Measurements from ENCODE around the gene SPINK13.
"Not testable (repeated sequence)": the region's sequence is repeated elsewhere in the genome, so short reads cannot be mapped to it uniquely, and the experiment has no call there.

SPINK13 gene

GRCh38 chr5:148314187-148314586 is 45.6 kb downstream of the SPINK13 start:
- DNase-seq = no peak

DNA sequence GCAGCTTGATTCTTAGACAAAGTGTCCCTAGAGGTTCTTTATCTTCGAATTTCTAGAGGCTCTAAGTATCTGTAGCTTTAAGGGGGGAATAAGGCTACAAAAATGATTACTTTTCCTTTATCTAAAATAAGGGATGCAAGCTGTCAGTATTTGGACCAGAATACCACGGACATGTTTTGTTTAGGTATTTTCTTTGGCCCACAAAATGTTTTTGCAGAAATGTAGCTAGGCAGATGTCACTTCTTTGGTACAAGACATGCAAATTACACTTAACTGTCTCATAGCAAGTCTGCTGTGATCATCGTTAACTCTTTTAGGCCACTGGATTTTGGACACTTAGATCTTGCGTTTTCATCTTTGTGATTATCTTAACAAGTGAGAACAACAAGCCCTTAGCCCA is 46.1 kb downstream of the SPINK13 start:
- DNase-seq = no peak

DNA sequence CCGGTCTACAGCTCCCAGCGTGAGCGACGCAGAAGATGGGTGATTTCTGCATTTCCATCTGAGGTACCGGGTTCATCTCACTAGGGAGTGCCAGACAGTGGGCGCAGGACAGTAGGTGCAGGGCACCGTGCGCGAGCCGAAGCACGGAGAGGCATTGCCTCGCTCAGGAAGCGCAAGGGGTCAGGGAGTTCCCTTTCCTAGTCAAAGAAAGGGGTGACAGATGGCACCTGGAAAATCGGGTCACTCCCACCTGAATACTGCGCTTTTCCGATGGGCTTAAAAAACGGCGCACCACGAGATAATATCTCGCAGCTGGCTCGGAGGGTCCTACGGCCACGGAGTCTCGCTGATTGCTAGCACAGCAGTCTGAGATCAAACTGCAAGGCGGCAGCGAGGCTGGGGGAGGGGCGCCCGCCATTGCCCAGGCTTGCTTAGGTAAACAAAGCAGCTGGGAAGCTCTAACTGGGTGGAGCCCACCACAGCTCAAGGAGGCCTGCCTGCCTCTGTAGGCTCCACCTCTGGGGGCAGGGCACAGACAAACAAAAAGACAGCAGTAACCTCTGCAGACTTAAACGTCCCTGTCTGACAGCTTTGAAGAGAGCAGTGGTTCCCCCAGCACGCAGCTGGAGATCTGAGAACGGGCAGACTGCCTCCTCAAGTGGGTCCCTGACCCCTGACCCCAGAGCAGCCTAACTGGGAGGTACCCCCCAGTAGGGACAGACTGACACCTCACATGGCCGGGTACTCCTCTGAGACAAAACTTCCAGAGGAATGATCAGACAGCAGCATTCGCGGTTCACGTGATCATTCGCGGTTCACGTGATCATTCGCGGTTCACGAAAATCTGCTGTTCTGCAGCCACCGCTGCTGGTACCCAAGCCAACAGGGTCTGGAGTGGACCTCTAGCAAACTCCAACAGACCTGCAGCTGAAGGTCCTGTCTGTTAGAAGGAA is 51.7 kb downstream of the SPINK13 start:
- not testable (repeated sequence) for DNase-seq

DNA sequence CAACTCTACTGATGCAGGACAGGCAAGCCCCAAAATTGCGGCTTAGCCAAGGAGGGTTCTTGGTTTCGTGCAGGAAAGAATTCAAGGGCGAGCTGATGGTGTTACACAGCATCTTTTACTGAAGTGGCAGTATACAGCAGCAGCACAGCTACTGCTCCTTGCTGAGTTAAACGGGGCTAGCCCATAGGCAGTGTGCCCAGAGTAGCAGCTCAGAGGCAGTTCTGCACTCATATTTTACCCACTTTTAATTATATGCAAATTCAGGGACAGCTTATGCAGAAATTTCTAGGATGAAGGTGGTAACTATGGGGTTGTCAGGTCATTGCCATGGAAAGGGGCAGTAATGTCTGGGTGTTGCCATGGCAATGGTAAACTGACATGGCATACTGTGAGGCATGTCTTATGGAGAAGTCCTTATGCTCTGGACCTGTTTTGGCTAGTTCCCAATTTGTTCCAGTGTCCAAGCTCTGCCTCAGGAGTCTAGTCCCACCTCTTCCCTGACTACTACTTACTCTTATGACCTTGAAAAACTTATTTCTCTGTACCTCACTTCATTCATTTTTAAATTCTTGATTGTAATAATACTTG is 64.8 kb downstream of the SPINK13 start:
- no peak for DNase-seq

DNA sequence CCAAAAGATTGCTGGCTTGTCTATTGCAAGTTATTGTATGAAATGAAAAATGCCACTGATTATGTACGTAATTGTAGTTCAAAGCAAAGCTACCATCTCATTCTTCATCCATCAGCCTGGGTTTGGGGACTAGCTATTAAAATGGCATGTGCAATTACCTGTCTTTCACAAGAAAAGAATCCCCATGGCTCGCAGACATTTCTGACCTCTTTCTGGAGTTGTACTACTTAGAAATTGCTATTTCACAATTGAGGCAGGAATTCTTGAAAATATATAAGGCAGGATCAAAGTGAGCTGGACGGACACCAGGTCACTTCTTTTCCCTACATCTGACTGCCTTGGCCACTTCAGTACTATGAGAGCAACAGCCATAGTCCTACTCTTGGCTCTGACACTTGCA is 66.7 kb downstream of the SPINK13 start, which contains the start of gene SPINK9:
Gene SPINK9 (plus strand): TSS at position 301 of the 400 bp plus-strand sequence. CDS start 55 bp downstream, at position 356.
- DNase-seq = no peak
